Type B pancreatic cell (in vitro differentiated cells): ENCODE measurements around the gene TFIP11. TPM values are rescaled to one million over a fixed set of nuclear protein-coding genes. Genes with fewer than 3 reads are reported as not detected.

Experiments used
- DNase-seq: peaks from one replicate; pipeline ENCODE4 v3.0.0; 2021; ENCODE audit warnings: mixed read lengths; ENCODE audit not compliant: unreplicated experiment; ENCODE audit errors: extremely low spot score
- H3K27ac Mint-ChIP-seq: 2 replicates; pipeline ENCODE4 v1.8.0; 2021; ENCODE audit warnings: mild to moderate bottlenecking, mixed read lengths
- H3K27me3 Mint-ChIP-seq: 2 replicates; pipeline ENCODE4 v1.8.0; 2021; ENCODE audit warnings: mixed read lengths
- H3K36me3 Mint-ChIP-seq: 2 replicates; pipeline ENCODE4 v1.8.0; 2021; ENCODE audit warnings: mixed read lengths
- H3K4me1 Mint-ChIP-seq: one replicate; pipeline ENCODE4 v1.8.0; 2021; ENCODE audit warnings: mixed read lengths; ENCODE audit not compliant: unreplicated experiment
- H3K4me3 Mint-ChIP-seq: 2 replicates; pipeline ENCODE4 v1.8.0; 2021; ENCODE audit warnings: mild to moderate bottlenecking, mixed read lengths
- H3K9me3 Mint-ChIP-seq: 2 replicates; pipeline ENCODE4 v1.8.0; 2021; ENCODE audit warnings: mixed read lengths
- microRNA-seq: library from miRNA; unstranded; fragments of <30 nt; microRNA quantifications from one replicate; pipeline ENCODE4, GENCODE V29; 2020
- total RNA-seq: library from RNA; stranded (reverse); gene quantifications from 2 replicates; pipeline ENCODE4 v1.2.1, GENCODE V29; 2021; ENCODE audit warnings: low replicate concordance
- TF ChIP-seq, protein P1 (sequence below): fragments of 200-600 bp; sonication (generic); conservative IDR thresholded peaks from 2 replicates; pipeline ENCODE4 v1.5.0; 2021; ENCODE audit warnings: antibody characterized with exemption, mild to moderate bottlenecking

Gene TFIP11
- total RNA-seq, 1 donor from 2014 or later, result 32.7 TPM

DNA sequence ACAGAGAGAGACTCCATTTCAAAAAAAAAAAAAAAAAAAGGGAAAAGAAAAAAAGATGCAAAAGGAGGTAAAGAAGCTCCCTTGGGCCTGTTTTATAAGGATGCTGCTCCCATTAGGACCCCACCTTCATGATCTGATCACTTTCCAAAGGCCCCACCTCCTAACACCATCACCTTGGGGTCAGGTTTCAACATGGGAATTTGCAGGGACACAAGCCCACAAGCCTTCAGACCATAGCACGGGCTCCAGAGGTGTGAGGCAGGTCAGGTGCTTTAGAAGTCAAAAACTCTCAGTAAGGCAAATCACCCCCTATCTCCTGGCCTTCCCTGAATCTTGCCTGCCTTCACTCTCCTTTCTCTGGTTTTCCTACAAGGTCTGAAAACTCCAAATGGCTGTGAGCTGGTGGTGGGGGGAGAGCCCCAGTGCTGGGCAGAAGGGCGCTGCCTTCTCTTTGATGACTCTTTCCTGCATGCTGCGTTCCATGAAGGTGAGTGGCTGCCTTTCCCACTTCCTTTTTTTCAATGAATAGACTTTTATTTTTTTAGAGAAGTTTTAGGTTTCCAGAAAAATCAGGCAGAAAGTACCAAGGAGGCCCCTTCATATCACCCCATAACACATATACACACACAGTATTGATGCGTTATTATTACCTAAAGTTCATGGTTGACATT is 70.1 kb downstream of the TFIP11 start:
- H3K36me3 Mint-ChIP-seq, result no peaks in the 10 kb centered on the region
- no peaks in the 10 kb centered on the region for H3K9me3 Mint-ChIP-seq
- H3K27me3 Mint-ChIP-seq, result no peaks in the 10 kb centered on the region
- H3K27ac Mint-ChIP-seq, result no peak overlapping the region
- TF ChIP-seq, protein P1, sequence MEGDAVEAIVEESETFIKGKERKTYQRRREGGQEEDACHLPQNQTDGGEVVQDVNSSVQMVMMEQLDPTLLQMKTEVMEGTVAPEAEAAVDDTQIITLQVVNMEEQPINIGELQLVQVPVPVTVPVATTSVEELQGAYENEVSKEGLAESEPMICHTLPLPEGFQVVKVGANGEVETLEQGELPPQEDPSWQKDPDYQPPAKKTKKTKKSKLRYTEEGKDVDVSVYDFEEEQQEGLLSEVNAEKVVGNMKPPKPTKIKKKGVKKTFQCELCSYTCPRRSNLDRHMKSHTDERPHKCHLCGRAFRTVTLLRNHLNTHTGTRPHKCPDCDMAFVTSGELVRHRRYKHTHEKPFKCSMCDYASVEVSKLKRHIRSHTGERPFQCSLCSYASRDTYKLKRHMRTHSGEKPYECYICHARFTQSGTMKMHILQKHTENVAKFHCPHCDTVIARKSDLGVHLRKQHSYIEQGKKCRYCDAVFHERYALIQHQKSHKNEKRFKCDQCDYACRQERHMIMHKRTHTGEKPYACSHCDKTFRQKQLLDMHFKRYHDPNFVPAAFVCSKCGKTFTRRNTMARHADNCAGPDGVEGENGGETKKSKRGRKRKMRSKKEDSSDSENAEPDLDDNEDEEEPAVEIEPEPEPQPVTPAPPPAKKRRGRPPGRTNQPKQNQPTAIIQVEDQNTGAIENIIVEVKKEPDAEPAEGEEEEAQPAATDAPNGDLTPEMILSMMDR, result no peak
- no peak overlapping the region for H3K4me3 Mint-ChIP-seq
- DNase-seq, result no peak
- peaks cover under 1% of the 10 kb centered on the region for H3K4me1 Mint-ChIP-seq

Small RNA genes lying within 50 kb of the gene (microRNA-seq; reads per million reads assigned to microRNA genes)
- gene MIR548J, result 8.8 reads per million, percentile 30 among the genes with 10 or more reads in this experiment

Other genes with a start within 250 kb of the TFIP11 start
- 1.1 and 2.4 TPM in 2 replicates for gene ASPHD2, start 83.2 kb downstream of the TFIP11 start, total RNA-seq
- 38.1 and 46.1 TPM in 2 replicates for gene HPS4, start 28.7 kb downstream of the TFIP11 start, total RNA-seq
- 26.9 and 27.7 TPM in 2 replicates for gene SRRD, start 28.6 kb downstream of the TFIP11 start, total RNA-seq
- 15.7 and 24.3 TPM in 2 replicates for gene TPST2, start 77.7 kb upstream of the TFIP11 start, total RNA-seq
- 4.6 TPM in 1 of 2 replicates, not detected in the other for gene CRYBB1, start 105.6 kb upstream of the TFIP11 start, total RNA-seq
- gene CRYBA4, start 109.5 kb upstream of the TFIP11 start, total RNA-seq, result 1.0 TPM in 1 of 2 replicates, not detected in the other
- gene MIAT, start 145.1 kb upstream of the TFIP11 start, total RNA-seq, result 5.9 and 12.2 TPM in 2 replicates